ENCODE measurements around the gene LVRN.

GRCh38 chr5:115988002-115988401, 25.7 kb downstream of the LVRN start:
- TF ChIP-seq POLR2A (IDR thresholded peaks at IDR 0.05) = no peak
- no peak for TF ChIP-seq CTCF (IDR thresholded peaks at IDR 0.05)
